Measurements from ENCODE around the gene MRTFA. TPM values are rescaled to one million over a fixed set of nuclear protein-coding genes. Genes with fewer than 3 reads are reported as not detected.
"Not testable (repeated sequence)": the region's sequence is repeated elsewhere in the genome, so short reads cannot be mapped to it uniquely, and the experiment has no call there.

Gene MRTFA
- total RNA-seq, 4 donors from 2014 or later, result 59.7 to 163 (median 111) TPM

DNA sequence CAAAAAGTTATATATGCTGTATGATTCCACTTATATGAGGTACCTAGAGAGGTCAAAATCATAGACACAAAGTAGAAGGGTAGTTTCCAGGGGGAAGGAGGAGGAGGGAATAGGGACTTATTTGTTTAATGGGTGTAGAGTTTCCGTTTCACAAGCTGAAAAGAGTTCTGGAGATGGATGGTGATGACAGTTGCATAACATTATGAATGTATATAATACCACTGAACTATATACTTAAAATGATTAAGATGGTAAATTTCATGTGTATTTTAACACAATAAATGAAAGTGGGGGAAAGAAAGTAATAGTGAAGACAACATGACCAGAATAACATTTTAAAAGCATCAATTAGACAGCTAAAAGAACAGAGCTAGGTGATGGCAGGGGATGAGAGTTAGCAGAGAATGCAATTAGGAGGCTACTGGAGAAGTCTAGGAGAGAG, 51.2 kb downstream of the MRTFA start:
- no peak for DNase-seq (ENCODE audit: low spot score in 2 of 2)
- WGBS, 2 donors, result 68 to 70% methylated on average over 1 of the region's 1 CpG
- no peak for TF ChIP-seq POLR2A (IDR thresholded peaks at IDR 0.05)
- TF ChIP-seq, protein P1, sequence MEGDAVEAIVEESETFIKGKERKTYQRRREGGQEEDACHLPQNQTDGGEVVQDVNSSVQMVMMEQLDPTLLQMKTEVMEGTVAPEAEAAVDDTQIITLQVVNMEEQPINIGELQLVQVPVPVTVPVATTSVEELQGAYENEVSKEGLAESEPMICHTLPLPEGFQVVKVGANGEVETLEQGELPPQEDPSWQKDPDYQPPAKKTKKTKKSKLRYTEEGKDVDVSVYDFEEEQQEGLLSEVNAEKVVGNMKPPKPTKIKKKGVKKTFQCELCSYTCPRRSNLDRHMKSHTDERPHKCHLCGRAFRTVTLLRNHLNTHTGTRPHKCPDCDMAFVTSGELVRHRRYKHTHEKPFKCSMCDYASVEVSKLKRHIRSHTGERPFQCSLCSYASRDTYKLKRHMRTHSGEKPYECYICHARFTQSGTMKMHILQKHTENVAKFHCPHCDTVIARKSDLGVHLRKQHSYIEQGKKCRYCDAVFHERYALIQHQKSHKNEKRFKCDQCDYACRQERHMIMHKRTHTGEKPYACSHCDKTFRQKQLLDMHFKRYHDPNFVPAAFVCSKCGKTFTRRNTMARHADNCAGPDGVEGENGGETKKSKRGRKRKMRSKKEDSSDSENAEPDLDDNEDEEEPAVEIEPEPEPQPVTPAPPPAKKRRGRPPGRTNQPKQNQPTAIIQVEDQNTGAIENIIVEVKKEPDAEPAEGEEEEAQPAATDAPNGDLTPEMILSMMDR (IDR thresholded peaks at IDR 0.05), result no peak
- no peak overlapping the region for H3K4me3 ChIP-seq (ENCODE audit: low read depth, poor library complexity, severe bottlenecking)
- intact Hi-C loops (cut with DNase I; ENCODE audit: low total_unique reads), result loop anchor here (1.0 to 10.0 kb wide), 2 partner anchors 18 to 61 kb away; no protein-coding TSS in a partner anchor

DNA sequence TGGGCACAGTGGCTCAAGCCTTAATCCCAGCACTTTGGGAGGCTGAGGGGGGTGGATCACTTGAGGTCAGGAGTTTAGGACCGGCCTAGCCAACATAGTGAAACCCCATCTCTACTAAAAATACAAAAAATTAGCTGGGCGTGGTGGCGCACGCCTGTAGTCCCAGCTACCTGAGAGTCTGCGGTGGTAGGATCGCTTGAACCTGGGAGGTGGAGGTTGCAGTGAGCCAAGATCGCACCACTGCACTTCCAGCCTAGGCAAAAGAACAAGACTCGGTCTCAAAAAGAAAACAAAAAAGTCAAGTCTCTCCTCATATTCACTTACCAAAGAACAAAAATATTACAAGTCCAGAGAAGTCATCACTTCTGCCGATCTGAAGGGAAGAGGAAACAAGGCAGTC, 51.8 kb downstream of the MRTFA start:
- DNase-seq (ENCODE audit: low spot score in 2 of 2); H3K4me3 ChIP-seq (ENCODE audit: low read depth, poor library complexity, severe bottlenecking): not testable (repeated sequence)
- 95 to 96% methylated on average over 9 of the region's 9 CpGs for WGBS, 2 donors
- intact Hi-C loops (cut with DNase I; ENCODE audit: low total_unique reads), result loop anchor here (1.0 to 10.0 kb wide), 3 partner anchors 17 to 1223 kb away; no protein-coding TSS in a partner anchor

DNA sequence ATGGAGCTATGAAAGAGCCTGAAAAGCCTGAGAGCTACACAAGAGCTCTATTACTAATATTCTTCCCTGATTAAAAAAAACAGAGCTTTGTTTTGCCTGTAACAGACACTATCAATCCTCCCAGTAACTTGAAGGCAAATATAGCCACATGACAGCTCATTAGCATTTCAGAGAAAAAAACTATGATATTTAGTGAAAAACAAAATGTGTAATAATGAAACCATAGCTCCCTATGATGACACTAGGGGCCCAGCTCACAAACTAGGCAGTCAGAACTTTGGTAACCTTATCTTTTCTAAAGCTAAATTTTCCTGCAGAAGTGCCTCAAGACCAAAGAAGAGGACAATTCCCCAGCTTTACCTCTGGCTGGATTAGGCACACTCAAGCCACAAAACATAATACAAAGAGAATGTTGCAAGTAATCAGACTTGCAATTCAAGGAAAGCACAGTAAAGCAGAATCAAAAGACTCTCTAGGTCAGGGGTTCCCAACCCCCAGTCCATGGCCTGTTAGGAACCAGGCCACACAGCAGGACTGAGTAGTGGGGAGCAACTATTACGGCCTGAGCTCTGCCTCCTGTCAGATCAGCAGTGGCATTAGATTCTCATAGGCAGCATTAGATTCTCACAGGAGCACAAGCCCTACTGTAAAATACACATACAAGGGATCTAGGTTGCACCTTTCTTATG, 53.3 kb downstream of the MRTFA start:
- no peak for TF ChIP-seq POLR2A (IDR thresholded peaks at IDR 0.05)
- TF ChIP-seq, protein P1 (IDR thresholded peaks at IDR 0.05), result no peak
- intact Hi-C loops (cut with DNase I; ENCODE audit: low total_unique reads), result loop anchor here (5.0 to 10.0 kb wide), 2 partner anchors 58 to 1224 kb away; no protein-coding TSS in a partner anchor
- WGBS, 2 donors, result 92 to 100% methylated on average over 1 of the region's 1 CpG
- no peak overlapping the region for H3K4me3 ChIP-seq (ENCODE audit: low read depth, poor library complexity, severe bottlenecking)
- no peak for DNase-seq (ENCODE audit: low spot score in 2 of 2)

DNA sequence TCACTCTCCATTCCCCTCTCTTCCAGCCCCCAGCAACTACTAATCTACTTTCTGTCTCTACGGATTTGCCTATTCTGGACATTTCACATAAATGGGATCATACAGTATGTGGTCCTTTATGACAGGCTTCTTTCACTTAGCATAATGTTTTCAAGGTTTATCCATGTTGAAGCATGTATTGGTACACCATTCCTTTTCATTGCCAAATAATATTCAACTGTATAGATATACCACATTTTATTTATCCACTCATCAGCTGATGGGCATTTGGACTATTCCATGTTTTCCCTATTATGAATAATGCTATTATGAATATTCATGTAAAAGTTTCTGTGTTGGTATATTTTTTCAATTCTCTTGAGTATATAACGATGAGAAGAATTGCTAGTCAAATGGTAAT, 54.5 kb downstream of the MRTFA start:
- intact Hi-C loops (cut with DNase I; ENCODE audit: low total_unique reads), result loop anchor here (5.0 to 10.0 kb wide), 2 partner anchors 57 to 1225 kb away; no protein-coding TSS in a partner anchor
- DNase-seq (ENCODE audit: low spot score in 2 of 2), result no peak
- TF ChIP-seq, protein P1 (IDR thresholded peaks at IDR 0.05), result no peak
- TF ChIP-seq POLR2A (IDR thresholded peaks at IDR 0.05), result no peak
- WGBS, 2 donors, result 98 to 99% methylated on average over 2 of the region's 2 CpGs
- no peak overlapping the region for H3K4me3 ChIP-seq (ENCODE audit: low read depth, poor library complexity, severe bottlenecking)

DNA sequence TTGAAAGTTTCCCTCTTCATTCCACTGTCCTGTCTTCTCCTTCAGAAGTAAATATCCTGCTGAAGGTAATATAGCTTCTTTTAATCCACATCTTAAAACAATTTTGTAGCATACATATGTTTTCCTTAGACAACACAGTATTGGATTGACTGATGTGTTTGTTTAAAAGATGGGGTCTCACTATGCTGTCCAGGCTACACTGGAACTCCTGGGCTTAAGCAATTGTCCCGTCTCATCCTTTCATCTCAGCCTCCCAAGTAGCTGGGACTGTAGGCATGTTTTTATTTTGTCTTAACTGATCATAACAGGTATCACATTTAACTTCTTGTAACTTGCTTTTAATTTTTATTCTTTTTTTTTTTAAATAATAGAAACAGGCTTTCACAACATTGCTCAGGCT, 55.9 kb downstream of the MRTFA start:
- intact Hi-C loops (cut with DNase I; ENCODE audit: low total_unique reads), result loop anchor here (5.0 to 10.0 kb wide), 2 partner anchors 56 to 1227 kb away; no protein-coding TSS in a partner anchor
- TF ChIP-seq, protein P1 (IDR thresholded peaks at IDR 0.05), result no peak
- TF ChIP-seq POLR2A (IDR thresholded peaks at IDR 0.05), result no peak
- H3K4me3 ChIP-seq (ENCODE audit: low read depth, poor library complexity, severe bottlenecking), result no peak overlapping the region
- WGBS, 2 donors, result 85 to 100% methylated on average over 1 of the region's 1 CpG
- DNase-seq (ENCODE audit: low spot score in 2 of 2), result no peak

DNA sequence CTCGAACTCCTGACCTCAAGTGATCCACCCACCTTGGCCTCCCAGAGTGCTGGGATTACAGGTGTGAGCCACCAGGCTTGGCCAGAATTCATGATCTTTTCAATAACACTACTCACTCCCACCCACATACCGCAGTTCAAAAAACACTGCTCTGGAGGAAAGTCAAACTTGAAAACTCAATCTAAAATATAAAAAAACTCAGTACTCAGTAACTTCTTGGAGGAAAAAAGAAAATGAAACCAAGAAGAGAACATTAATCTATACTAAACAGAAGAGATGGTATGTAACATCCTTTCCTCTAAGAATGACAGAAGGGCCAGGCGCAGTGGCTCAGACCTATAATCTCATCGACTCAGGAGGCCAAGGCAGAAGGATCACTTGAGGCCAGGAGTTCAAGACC, 58.3 kb downstream of the MRTFA start:
- intact Hi-C loops (cut with DNase I; ENCODE audit: low total_unique reads), result no loop called here
- no peak for DNase-seq (ENCODE audit: low spot score in 2 of 2)
- WGBS, 2 donors, result 90 to 91% methylated on average over 4 of the region's 4 CpGs
- TF ChIP-seq, protein P1 (IDR thresholded peaks at IDR 0.05), result no peak
- TF ChIP-seq POLR2A (IDR thresholded peaks at IDR 0.05), result no peak
- no peak overlapping the region for H3K4me3 ChIP-seq (ENCODE audit: low read depth, poor library complexity, severe bottlenecking)

Data from lower leg skin (tissue), 4 donors.